HG02943 (cell line): ENCODE data around the gene TSPAN9.

Experiments used
- ATAC-seq: cut with Tn5 transposase; IDR thresholded peaks from one replicate; pipeline ENCODE4 v1.9.1; 2021; ENCODE audit warnings: mild to moderate bottlenecking, low read depth, moderate library complexity; ENCODE audit not compliant: unreplicated experiment

Gene TSPAN9

GRCh38 chr12:3282384-3282670, 205.1 kb downstream of the TSPAN9 start:
- no peak for ATAC-seq

GRCh38 chr12:3283137-3283680, 206.0 kb downstream of the TSPAN9 start:
- ATAC-seq, result no peak

GRCh38 chr12:3284405-3284804, 207.2 kb downstream of the TSPAN9 start:
- no peak for ATAC-seq

- ATAC-seq, result no peak
These were observed 208.4 kb downstream of the TSPAN9 start for GRCh38 chr12:3285570-3285969.

GRCh38 chr12:3288690-3289089, 211.5 kb downstream of the TSPAN9 start:
- no peak for ATAC-seq

GRCh38 chr12:3289702-3290101, 212.5 kb downstream of the TSPAN9 start:
- ATAC-seq, result no peak

GRCh38 chr12:3291939-3292338, 214.8 kb downstream of the TSPAN9 start:
- no peak for ATAC-seq

- ATAC-seq, result no peak
These were observed 215.7 kb downstream of the TSPAN9 start for GRCh38 chr12:3292677-3293412.

GRCh38 chr12:3293446-3294161, 216.4 kb downstream of the TSPAN9 start:
- ATAC-seq, result no peak

GRCh38 chr12:3294481-3294911, 217.3 kb downstream of the TSPAN9 start:
- ATAC-seq, result no peak

- no peak for ATAC-seq
These were observed 218.0 kb downstream of the TSPAN9 start for GRCh38 chr12:3295225-3295624.

- no peak for ATAC-seq
These were observed 218.6 kb downstream of the TSPAN9 start for GRCh38 chr12:3295646-3296408.

- no peak for ATAC-seq
These were observed 219.2 kb downstream of the TSPAN9 start for GRCh38 chr12:3296409-3296701.

GRCh38 chr12:3298603-3299002, 221.4 kb downstream of the TSPAN9 start:
- ATAC-seq, result no peak

- ATAC-seq, result peak; percentile 50
These were observed 223.0 kb downstream of the TSPAN9 start for GRCh38 chr12:3299929-3300832.

- ATAC-seq, result no peak
These were observed 223.7 kb downstream of the TSPAN9 start for GRCh38 chr12:3300833-3301401.

GRCh38 chr12:3302401-3303041, 225.3 kb downstream of the TSPAN9 start:
- no peak for ATAC-seq

GRCh38 chr12:3303410-3304136, 226.4 kb downstream of the TSPAN9 start:
- no peak for ATAC-seq
